HepG2 (cell line): ENCODE measurements around the gene RBP7. TPM values are rescaled to one million over a fixed set of nuclear protein-coding genes. Genes with fewer than 3 reads are reported as not detected.

Experiments used
- CEBPZ ChIP-seq: IDR thresholded peaks from 2 replicates; pipeline ENCODE4 v1.6.1; 2012; ENCODE audit warnings: low read length, improper control_type of control experiment
- CENPX ChIP-seq: sonication (generic); formaldehyde crosslinking; IDR thresholded peaks from 2 replicates; pipeline ENCODE4 v1.9.0; 2021; ENCODE audit warnings: mild to moderate bottlenecking, missing genetic modification reagents, moderate library complexity
- CREB1 ChIP-seq, 2 experiments: fragments of 450-650 bp in 1 of 2; IDR thresholded peaks; 2 replicates each; pipeline ENCODE4 v1.6.1; 2016 to 2017; ENCODE audit warnings: control low read depth in 1 of 2, mild to moderate bottlenecking in 1 of 2, missing compliant biosample characterization in 1 of 2, missing genetic modification characterization in 1 of 2
- DNMT3B ChIP-seq: conservative IDR thresholded peaks from 2 replicates; pipeline ENCODE4 v1.6.1; 2016; ENCODE audit warnings: missing biosample characterization, control low read depth
- EED ChIP-seq: sonication (generic); formaldehyde crosslinking; IDR thresholded peaks from 2 replicates; pipeline ENCODE4 v1.5.0; 2020; ENCODE audit warnings: mild to moderate bottlenecking, missing genetic modification reagents
- FOXK1 ChIP-seq: sonication (generic); formaldehyde crosslinking; IDR thresholded peaks from 2 replicates; pipeline ENCODE4 v1.4.0; 2020; ENCODE audit warnings: low read depth, missing genetic modification reagents, borderline replicate concordance
- MEF2D ChIP-seq: sonication (generic); formaldehyde crosslinking; IDR thresholded peaks from 2 replicates; pipeline ENCODE4 v1.5.1; 2020; ENCODE audit warnings: mild to moderate bottlenecking, missing genetic modification reagents
- MYPOP ChIP-seq: sonication (generic); formaldehyde crosslinking; IDR thresholded peaks from 2 replicates; pipeline ENCODE4 v1.8.1; 2023; ENCODE audit warnings: mild to moderate bottlenecking, moderate library complexity, missing genetic modification reagents
- NR2F1 ChIP-seq, 2 experiments: fragments of 450-650 bp in 1 of 2; formaldehyde crosslinking in 1 of 2; IDR thresholded peaks; 2 replicates each; pipeline versions ENCODE4 v1.5.0 to v1.6.1; 2016 to 2020; ENCODE audit warnings: mild to moderate bottlenecking in 1 of 2, missing compliant biosample characterization in 1 of 2, missing genetic modification reagents in 1 of 2, moderate library complexity in 1 of 2
- PLRG1 ChIP-seq: fragments of 450-650 bp; conservative IDR thresholded peaks from 2 replicates; pipeline ENCODE4 v1.6.1; 2016
- SNAPC5 ChIP-seq: sonication (generic); formaldehyde crosslinking; IDR thresholded peaks from 2 replicates; pipeline ENCODE4 v1.8.1; 2023; ENCODE audit warnings: mild to moderate bottlenecking, missing genetic modification reagents, borderline replicate concordance
- TEAD2 ChIP-seq: sonication (generic); formaldehyde crosslinking; IDR thresholded peaks from 2 replicates; pipeline ENCODE4 v1.9.0; 2021; ENCODE audit warnings: missing genetic modification reagents
- THAP11 ChIP-seq: IDR thresholded peaks from 2 replicates; pipeline ENCODE4 v1.6.1; 2016; ENCODE audit warnings: missing biosample characterization, missing genetic modification reagents
- THAP8 ChIP-seq: sonication (generic); formaldehyde crosslinking; IDR thresholded peaks from 2 replicates; pipeline ENCODE4 v1.5.1; 2020; ENCODE audit warnings: missing genetic modification reagents, mild to moderate bottlenecking, borderline replicate concordance
- ZFP41 ChIP-seq: sonication (generic); formaldehyde crosslinking; IDR thresholded peaks from 2 replicates; pipeline ENCODE4 v1.4.0; 2020; ENCODE audit warnings: mild to moderate bottlenecking, missing genetic modification reagents, borderline replicate concordance
- polyA plus RNA-seq, 8 experiments: library from polyadenylated mRNA; depleted of rRNA in 3 of 8; stranded (reverse) in 7 of 8; unstranded in 1 of 8; fragments of >200 nt; fragmentation: Illumina TruSeq in 4 of 8; extraction: Trizol in 4 of 8; gene quantifications; 2 replicates each; pipeline versions ENCODE4 v1.2.1 to v1.2.3, GENCODE V29; 2011 to 2016; ENCODE audit warnings: low read depth in 4 of 8, missing spikeins in 1 of 8, mixed read lengths in 1 of 8; ENCODE audit not compliant: insufficient read depth in 1 of 8
- total RNA-seq, 5 experiments: library from RNA; depleted of rRNA; stranded (reverse); fragments of >200 nt; fragmentation: Illumina TruSeq; extraction: Trizol; gene quantifications; 2 replicates each; pipeline ENCODE4 v1.2.3, GENCODE V29; 2016; ENCODE audit warnings: low read depth in 1 of 5
- TF ChIP-seq, protein P1 (sequence below): IDR thresholded peaks from 2 replicates; pipeline ENCODE4 v1.6.1; 2012; ENCODE audit warnings: inconsistent platforms
- TF ChIP-seq, protein P2 (sequence below): sonication (generic); formaldehyde crosslinking; IDR thresholded peaks from 2 replicates; pipeline ENCODE4 v1.5.0; 2020; ENCODE audit warnings: mild to moderate bottlenecking, missing genetic modification reagents
- TF ChIP-seq, protein P3 (sequence below): sonication (generic); formaldehyde crosslinking; IDR thresholded peaks from 2 replicates; pipeline ENCODE4 v1.4.0; 2020; ENCODE audit warnings: missing genetic modification reagents

RBP7 gene
- total and polyA plus RNA-seq, 2 of the 13 experiments (the other 11 are each of a cell fraction or from before 2014, with no cell fraction given) = 1.6 to 2.0 TPM

- TF ChIP-seq CENPX (CRISPR knock-in tag) (no peak), MYPOP (0 out of 2 replicates have a peak, but pooled peaks have one; percentile 3), FOXK1 (peak; percentile 80), THAP11 (CRISPR knock-in tag) (peak; percentile 70), CEBPZ (no peak), TEAD2 (CRISPR knock-in tag) (no peak), ZFP41 (CRISPR knock-in tag) (no peak), NR2F1 (CRISPR knock-in tag; IDR thresholded peaks at IDR 0.05) (no peak), THAP8 (CRISPR knock-in tag) (no peak), PLRG1 (no peak), DNMT3B (no peak), MEF2D (CRISPR knock-in tag) (peak; percentile 32; the same call in 1 of the 2 replicates), SNAPC5 (CRISPR knock-in tag) (no peak), CREB1 (IDR thresholded peaks at IDR 0.05) (peak; percentile 33; the same call in 1 of the 2 replicates), CREB1 (CRISPR knock-in tag; IDR thresholded peaks at IDR 0.05) (peak; percentile 66; the same call in 1 of the 2 replicates), EED (CRISPR knock-in tag) (no peak)
- TF ChIP-seq, protein P1, sequence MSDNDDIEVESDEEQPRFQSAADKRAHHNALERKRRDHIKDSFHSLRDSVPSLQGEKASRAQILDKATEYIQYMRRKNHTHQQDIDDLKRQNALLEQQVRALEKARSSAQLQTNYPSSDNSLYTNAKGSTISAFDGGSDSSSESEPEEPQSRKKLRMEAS = no peak; the same call in 1 of the 2 replicates
- TF ChIP-seq, protein P2, sequence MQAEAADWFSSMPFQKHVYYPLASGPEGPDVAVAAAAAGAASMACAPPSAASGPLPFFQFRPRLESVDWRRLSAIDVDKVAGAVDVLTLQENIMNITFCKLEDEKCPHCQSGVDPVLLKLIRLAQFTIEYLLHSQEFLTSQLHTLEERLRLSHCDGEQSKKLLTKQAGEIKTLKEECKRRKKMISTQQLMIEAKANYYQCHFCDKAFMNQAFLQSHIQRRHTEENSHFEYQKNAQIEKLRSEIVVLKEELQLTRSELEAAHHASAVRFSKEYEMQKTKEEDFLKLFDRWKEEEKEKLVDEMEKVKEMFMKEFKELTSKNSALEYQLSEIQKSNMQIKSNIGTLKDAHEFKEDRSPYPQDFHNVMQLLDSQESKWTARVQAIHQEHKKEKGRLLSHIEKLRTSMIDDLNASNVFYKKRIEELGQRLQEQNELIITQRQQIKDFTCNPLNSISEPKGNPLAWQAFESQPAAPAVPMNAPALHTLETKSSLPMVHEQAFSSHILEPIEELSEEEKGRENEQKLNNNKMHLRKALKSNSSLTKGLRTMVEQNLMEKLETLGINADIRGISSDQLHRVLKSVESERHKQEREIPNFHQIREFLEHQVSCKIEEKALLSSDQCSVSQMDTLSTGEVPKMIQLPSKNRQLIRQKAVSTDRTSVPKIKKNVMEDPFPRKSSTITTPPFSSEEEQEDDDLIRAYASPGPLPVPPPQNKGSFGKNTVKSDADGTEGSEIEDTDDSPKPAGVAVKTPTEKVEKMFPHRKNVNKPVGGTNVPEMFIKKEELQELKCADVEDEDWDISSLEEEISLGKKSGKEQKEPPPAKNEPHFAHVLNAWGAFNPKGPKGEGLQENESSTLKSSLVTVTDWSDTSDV (CRISPR knock-in tag) = 0 out of 2 replicates have a peak, but pooled peaks have one; percentile 49
- TF ChIP-seq, protein P3, sequence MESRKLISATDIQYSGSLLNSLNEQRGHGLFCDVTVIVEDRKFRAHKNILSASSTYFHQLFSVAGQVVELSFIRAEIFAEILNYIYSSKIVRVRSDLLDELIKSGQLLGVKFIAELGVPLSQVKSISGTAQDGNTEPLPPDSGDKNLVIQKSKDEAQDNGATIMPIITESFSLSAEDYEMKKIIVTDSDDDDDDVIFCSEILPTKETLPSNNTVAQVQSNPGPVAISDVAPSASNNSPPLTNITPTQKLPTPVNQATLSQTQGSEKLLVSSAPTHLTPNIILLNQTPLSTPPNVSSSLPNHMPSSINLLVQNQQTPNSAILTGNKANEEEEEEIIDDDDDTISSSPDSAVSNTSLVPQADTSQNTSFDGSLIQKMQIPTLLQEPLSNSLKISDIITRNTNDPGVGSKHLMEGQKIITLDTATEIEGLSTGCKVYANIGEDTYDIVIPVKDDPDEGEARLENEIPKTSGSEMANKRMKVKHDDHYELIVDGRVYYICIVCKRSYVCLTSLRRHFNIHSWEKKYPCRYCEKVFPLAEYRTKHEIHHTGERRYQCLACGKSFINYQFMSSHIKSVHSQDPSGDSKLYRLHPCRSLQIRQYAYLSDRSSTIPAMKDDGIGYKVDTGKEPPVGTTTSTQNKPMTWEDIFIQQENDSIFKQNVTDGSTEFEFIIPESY (CRISPR knock-in tag) = no peak
These were observed 35.7 kb downstream of the RBP7 start, which contains the start of gene UBE4B (continued) for GRCh38 chr1:10032590-10033358.
